Naive B cell (primary cell): ENCODE measurements around the gene PTGDR2. TPM values are rescaled to one million over a fixed set of nuclear protein-coding genes. Genes with fewer than 3 reads are reported as not detected.

Source experiments
- ATAC-seq, 2 donors: fragments of 150-1000 bp; cut with Tn5 transposase; 2 replicates each; pipeline ENCODE4 v1.10.0; 2021; ENCODE audit warnings: low read depth in 2 of 2, mild to moderate bottlenecking in 2 of 2, moderate library complexity in 2 of 2
- DNase-seq: peaks from one replicate; pipeline ENCODE4 v3.0.0; 2022
- H3K27ac Mint-ChIP-seq, 6 donors: one replicate each; pipeline ENCODE4 v1.8.0; 2020 to 2022; ENCODE audit warnings: mild to moderate bottlenecking in 6 of 6, mixed read lengths in 6 of 6, moderate library complexity in 5 of 6, inconsistent platforms in 2 of 6
- H3K27me3 Mint-ChIP-seq, 3 donors: one replicate each; pipeline ENCODE4 v1.8.0; 2021 to 2022; ENCODE audit warnings: mixed read lengths in 3 of 3, mild to moderate bottlenecking in 1 of 3
- H3K36me3 Mint-ChIP-seq, 2 donors: one replicate each; pipeline ENCODE4 v1.8.0; 2020 to 2022; ENCODE audit warnings: mixed read lengths in 2 of 2, inconsistent platforms in 1 of 2, mild to moderate bottlenecking in 1 of 2
- H3K4me1 Mint-ChIP-seq, 3 donors: one replicate each; pipeline ENCODE4 v1.8.0; 2020 to 2022; ENCODE audit warnings: mixed read lengths in 3 of 3, inconsistent platforms in 1 of 3, mild to moderate bottlenecking in 1 of 3, moderate library complexity in 1 of 3
- H3K4me3 Mint-ChIP-seq, 8 donors: one replicate each; pipeline ENCODE4 v1.8.0; 2020 to 2022; ENCODE audit warnings: mild to moderate bottlenecking in 8 of 8, mixed read lengths in 8 of 8, moderate library complexity in 8 of 8, inconsistent platforms in 2 of 8
- H3K9me3 Mint-ChIP-seq, 7 donors: one replicate each; pipeline ENCODE4 v1.8.0; 2020 to 2022; ENCODE audit warnings: mixed read lengths in 7 of 7, mild to moderate bottlenecking in 5 of 7, inconsistent platforms in 2 of 7, moderate library complexity in 1 of 7
- polyA plus RNA-seq, 6 donors: library from polyadenylated mRNA; unstranded; fragments of 300-500 nt; fragmentation: Illumina TruSeq; gene quantifications; one replicate each; pipeline ENCODE4 v1.2.3, GENCODE V29; 2021; ENCODE audit warnings: low read depth in 6 of 6

The PTGDR2 gene
- not detected for polyA plus RNA-seq

- peak within 1 kb of the TSS in 3 of 6 donors; percentile 63 to 76 (median 74) for H3K27ac Mint-ChIP-seq
Measured at GRCh38 chr11:60855726-60856633, at the start of gene PTGDR2. TSS of gene PTGDR2 (minus strand) at chr11:60855950. CDS start at chr11:60853722, 2,228 bp downstream.

DNA sequence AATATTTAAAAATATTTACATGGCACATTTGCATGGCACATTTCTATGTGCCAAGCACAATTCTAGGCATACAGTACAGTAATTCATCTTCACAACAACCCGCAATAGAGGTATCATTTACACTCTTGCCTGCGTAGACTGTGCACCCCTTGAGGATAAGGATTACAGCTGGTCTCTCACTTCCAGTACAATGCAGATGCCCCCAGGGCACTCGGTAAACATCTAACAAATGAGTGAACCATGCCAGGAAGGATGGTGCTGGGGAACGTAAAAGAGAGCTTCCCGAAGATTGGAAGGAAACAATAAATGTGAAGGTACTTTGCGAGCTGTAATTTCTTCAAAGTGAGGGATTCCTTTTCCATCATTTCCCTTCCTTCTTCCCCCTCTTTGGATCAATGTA is 49.3 kb upstream of the PTGDR2 start:
- peak overlapping the region; percentile 91 to 98 (median 95) for H3K4me3 Mint-ChIP-seq
- peaks cover 4 to 7% of the 10 kb centered on the region in 2 donors for H3K36me3 Mint-ChIP-seq
- H3K27me3 Mint-ChIP-seq = no peaks in the 10 kb centered on the region
- H3K9me3 Mint-ChIP-seq = peaks cover 0 to 2% (median 0%) of the 10 kb centered on the region in 7 donors
- DNase-seq (no peak), ATAC-seq (no peak)
- peaks cover 52 to 64% (median 63%) of the 10 kb centered on the region in 3 donors for H3K4me1 Mint-ChIP-seq
- H3K27ac Mint-ChIP-seq = peak overlapping the region; percentile 50 to 93 (median 76)

More at GRCh38 chr11:60855726-60856633, at the start of gene PTGDR2:
- peaks cover 8 to 21% of the 10 kb centered on the region in 2 donors for H3K36me3 Mint-ChIP-seq
- peaks cover 0 to 7% (median 0%) of the 10 kb centered on the region in 3 donors for H3K27me3 Mint-ChIP-seq
- no peak for ATAC-seq
- H3K9me3 Mint-ChIP-seq = peaks cover 0 to 2% (median 0%) of the 10 kb centered on the region in 7 donors
- H3K4me1 Mint-ChIP-seq = peaks cover 13 to 20% (median 14%) of the 10 kb centered on the region in 3 donors
- no peak for DNase-seq
- H3K4me3 Mint-ChIP-seq = no peak within 1 kb of the TSS

DNA sequence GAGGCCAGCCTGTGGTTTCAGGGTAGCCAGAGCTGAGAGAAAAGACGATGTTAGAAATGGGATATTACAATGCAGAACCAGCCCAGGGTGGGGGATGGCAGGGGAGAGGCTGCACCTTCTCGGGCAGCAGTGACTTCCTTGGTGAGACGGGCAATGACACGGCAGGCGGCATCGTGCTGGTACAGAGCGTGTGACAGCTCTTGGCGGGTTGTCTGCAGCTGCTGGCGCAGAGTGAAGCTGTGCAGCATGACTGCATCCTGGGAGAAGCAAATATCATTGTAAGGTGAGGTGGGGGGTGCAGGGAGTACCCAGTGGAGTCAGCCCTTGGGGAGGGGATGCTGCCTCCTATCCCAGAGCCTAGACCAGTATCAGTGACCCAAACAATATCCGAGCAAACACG is 46.9 kb upstream of the PTGDR2 start:
- DNase-seq (no peak), ATAC-seq (no peak)
- Mint-ChIP-seq H3K4me1 (peaks cover 36 to 46% (median 45%) of the 10 kb centered on the region in 3 donors), H3K36me3 (peaks cover 13 to 18% of the 10 kb centered on the region in 2 donors), H3K27me3 (no peaks in the 10 kb centered on the region), H3K27ac (no peak overlapping the region), H3K9me3 (no peaks in the 10 kb centered on the region), H3K4me3 (peak overlapping the region in 1 of 8 donors; percentile 47)

DNA sequence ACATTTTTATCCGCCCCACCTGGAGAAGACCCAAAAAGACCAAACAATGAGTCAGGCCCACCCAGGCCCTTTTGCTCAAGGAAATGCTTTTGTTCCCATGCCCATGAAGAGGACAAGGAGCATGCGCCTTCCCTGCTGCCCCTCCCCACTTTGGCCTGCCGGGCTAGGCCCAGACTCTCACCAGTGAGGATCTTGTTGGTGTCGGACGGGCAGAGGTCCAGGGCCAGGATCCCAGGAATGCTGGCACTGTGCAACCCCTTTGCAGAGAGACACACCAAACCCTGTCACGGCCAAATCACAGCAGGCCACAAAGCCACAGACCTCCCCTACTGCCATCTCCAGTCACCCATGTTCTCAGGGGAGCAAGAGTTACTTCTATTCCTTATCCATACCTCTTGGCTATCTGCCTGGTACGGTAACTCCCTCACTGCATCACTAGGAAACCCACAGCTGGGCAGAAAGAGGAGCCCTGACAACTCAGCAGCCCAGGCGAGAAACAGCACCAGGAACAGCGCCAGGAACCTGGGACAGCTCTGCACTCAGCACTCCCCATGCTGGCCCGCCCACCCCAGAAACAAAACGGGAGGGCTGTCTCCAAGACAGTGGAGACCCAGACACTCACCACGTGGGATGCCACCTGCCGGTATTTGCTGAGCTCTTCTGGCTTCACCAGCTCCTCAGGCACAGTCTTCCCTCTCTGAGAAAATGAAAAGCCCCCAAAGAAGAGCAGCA is 45.1 kb upstream of the PTGDR2 start:
- no peaks in the 10 kb centered on the region for H3K27me3 Mint-ChIP-seq
- H3K36me3 Mint-ChIP-seq = peaks cover 16 to 24% of the 10 kb centered on the region in 2 donors
- DNase-seq (no peak), ATAC-seq (no peak)
- peaks cover 28 to 31% (median 31%) of the 10 kb centered on the region in 3 donors for H3K4me1 Mint-ChIP-seq
- peak overlapping the region in 1 of 8 donors; percentile 53 for H3K4me3 Mint-ChIP-seq
- H3K27ac Mint-ChIP-seq = no peak overlapping the region
- H3K9me3 Mint-ChIP-seq = no peaks in the 10 kb centered on the region

DNA sequence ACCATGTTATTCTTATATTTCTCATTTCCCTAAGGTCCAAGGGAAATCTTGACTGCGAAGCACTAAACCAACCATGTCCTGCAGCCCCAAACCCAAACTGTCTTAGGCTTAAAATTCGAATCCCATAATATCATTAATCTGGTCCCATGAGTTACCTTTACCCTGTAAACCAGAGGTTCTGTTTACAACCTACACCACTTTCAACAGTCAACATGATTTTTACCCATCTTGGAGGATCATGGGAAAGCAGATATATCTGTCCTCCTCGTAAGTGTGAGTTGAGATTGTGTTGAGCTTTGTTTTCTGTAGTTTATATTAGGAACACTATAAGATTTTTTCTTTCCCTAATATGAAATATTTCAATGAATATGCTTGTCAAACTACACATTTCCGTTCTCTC is 44.2 kb upstream of the PTGDR2 start:
- Mint-ChIP-seq H3K27me3 (no peaks in the 10 kb centered on the region), H3K4me3 (peak overlapping the region in 1 of 8 donors; percentile 53), H3K36me3 (peaks cover 24% of the 10 kb centered on the region in 2 donors), H3K4me1 (peaks cover 19 to 23% (median 22%) of the 10 kb centered on the region in 3 donors), H3K27ac (no peak overlapping the region), H3K9me3 (no peaks in the 10 kb centered on the region)
- no peak for DNase-seq
- no peak for ATAC-seq

DNA sequence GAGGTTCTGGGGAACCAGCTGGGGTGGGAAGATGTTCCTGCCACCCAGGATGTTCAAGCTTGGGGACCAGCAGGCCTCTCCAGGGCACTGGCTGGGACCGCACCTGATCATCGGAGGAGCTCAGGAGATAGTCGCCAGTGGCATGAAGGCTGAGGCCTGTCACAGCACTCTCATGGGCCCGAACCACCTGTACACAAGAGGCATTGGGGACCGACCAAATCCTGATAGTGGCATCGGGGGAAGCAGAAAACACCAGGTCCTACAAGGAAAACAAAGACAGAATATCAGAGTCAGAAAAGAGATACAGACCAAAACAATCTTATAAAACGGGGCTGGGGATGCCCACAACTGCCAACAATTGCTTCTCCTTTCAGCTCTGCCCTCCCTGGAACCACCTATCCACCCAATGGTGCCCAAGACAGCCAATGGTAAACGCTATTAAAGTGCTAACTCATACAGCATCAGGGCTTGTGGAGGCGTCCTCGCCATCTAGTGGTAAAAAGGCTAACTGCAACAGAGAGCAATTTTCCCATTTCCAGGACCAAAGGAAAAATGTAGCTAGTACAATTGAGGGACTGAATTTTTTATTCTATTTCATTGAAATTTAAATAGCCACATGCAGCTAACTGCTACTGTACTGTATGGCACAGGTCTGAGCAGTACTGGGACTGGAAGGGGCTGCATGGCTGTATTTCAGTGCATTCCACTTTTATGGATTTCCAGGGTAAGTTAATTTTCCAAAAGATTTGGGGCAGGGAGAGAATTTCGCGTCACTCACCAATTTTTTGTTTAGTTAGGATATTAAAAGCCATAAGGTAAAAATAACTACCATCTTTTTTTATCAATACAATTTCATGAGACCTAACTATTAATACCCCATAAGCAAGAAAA is 43.5 kb upstream of the PTGDR2 start:
- H3K27ac Mint-ChIP-seq = no peak overlapping the region
- H3K36me3 Mint-ChIP-seq = peaks cover 24 to 28% of the 10 kb centered on the region in 2 donors
- DNase-seq (peak; percentile 46), ATAC-seq (peak; percentile 92 to 96)
- H3K9me3 Mint-ChIP-seq = no peaks in the 10 kb centered on the region
- peak overlapping the region in 2 of 8 donors; percentile 47 to 50 for H3K4me3 Mint-ChIP-seq
- no peaks in the 10 kb centered on the region for H3K27me3 Mint-ChIP-seq
- H3K4me1 Mint-ChIP-seq = peaks cover 14 to 20% (median 16%) of the 10 kb centered on the region in 3 donors

DNA sequence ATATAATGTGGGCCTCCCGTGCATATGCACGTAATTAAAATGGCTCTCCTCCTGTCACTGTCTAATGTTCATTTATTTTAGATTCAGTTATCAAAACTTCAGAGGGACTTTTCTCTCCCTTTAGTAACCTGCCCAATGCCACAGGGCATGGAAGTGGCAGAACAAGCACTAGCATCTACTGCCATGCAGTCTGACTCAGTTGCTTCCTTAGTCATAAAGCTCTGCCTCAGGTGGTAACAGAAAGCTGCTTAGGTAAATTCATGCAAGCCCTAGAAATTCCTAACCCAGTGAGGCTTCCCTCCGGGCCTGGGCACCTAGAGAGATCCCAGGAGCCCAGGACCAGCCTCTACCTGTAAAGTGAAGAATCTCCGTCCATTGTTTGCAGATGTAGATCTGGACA is 41.7 kb upstream of the PTGDR2 start:
- peak overlapping the region in 1 of 8 donors; percentile 9 for H3K4me3 Mint-ChIP-seq
- H3K27me3 Mint-ChIP-seq = no peaks in the 10 kb centered on the region
- ATAC-seq (no peak), DNase-seq (no peak)
- H3K27ac Mint-ChIP-seq = peak overlapping the region in 3 of 6 donors; percentile 42 to 94 (median 50)
- H3K36me3 Mint-ChIP-seq = peaks cover 26 to 28% of the 10 kb centered on the region in 2 donors
- peaks cover 5 to 7% (median 6%) of the 10 kb centered on the region in 3 donors for H3K4me1 Mint-ChIP-seq
- H3K9me3 Mint-ChIP-seq = no peaks in the 10 kb centered on the region

- Mint-ChIP-seq H3K9me3 (no peaks in the 10 kb centered on the region), H3K27me3 (no peaks in the 10 kb centered on the region), H3K36me3 (peaks cover 25 to 27% of the 10 kb centered on the region in 2 donors), H3K27ac (peak overlapping the region in 1 of 6 donors; percentile 41), H3K4me1 (peaks cover 5 to 7% (median 6%) of the 10 kb centered on the region in 3 donors), H3K4me3 (no peak overlapping the region)
- DNase-seq = no peak
- ATAC-seq = no peak
Measured at GRCh38 chr11:60895687-60896086, 39.9 kb upstream of the PTGDR2 start.

GRCh38 chr11:60891103-60891741 is 35.5 kb upstream of the PTGDR2 start:
- no peak overlapping the region for H3K27ac Mint-ChIP-seq
- ATAC-seq = no peak
- H3K4me3 Mint-ChIP-seq = no peak overlapping the region
- no peaks in the 10 kb centered on the region for H3K9me3 Mint-ChIP-seq
- DNase-seq = no peak
- H3K4me1 Mint-ChIP-seq = peaks cover 0 to 4% (median 0%) of the 10 kb centered on the region in 3 donors
- H3K36me3 Mint-ChIP-seq = peaks cover 13 to 18% of the 10 kb centered on the region in 2 donors
- H3K27me3 Mint-ChIP-seq = no peaks in the 10 kb centered on the region

DNA sequence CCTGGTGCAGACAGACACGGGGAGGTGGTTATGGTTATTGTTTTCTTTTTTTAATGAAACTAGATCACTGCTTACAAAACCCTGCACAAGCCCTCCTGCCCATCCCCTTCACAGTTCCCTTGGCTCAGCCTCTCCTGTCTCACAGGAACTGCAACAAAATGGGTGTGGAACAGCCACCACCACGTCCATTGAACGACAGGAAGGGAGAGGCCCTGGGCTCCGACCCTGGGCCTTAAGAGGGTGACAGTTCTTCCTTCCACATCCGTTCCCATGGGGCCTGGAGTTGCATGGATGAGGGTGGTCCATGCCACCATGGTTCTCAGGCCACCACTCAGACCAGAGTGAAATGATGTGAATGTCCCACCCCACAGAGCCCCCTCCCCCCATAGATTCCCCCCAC is 34.9 kb upstream of the PTGDR2 start:
- no peak overlapping the region for H3K27ac Mint-ChIP-seq

GRCh38 chr11:60889869-60890311 is 34.1 kb upstream of the PTGDR2 start:
- H3K4me1 Mint-ChIP-seq = peaks cover 0 to 4% (median 0%) of the 10 kb centered on the region in 3 donors
- peak overlapping the region in 3 of 6 donors; percentile 17 to 53 (median 45) for H3K27ac Mint-ChIP-seq
- H3K4me3 Mint-ChIP-seq = no peak overlapping the region
- DNase-seq = no peak
- H3K36me3 Mint-ChIP-seq = peaks cover 5 to 18% of the 10 kb centered on the region in 2 donors
- no peaks in the 10 kb centered on the region for H3K9me3 Mint-ChIP-seq
- no peaks in the 10 kb centered on the region for H3K27me3 Mint-ChIP-seq
- no peak for ATAC-seq

More for the DNA sequence above, 34.9 kb upstream of the PTGDR2 start:
- Mint-ChIP-seq H3K4me1 (peaks cover 0 to 4% (median 0%) of the 10 kb centered on the region in 3 donors), H3K9me3 (no peaks in the 10 kb centered on the region), H3K27me3 (no peaks in the 10 kb centered on the region), H3K36me3 (peaks cover 13 to 18% of the 10 kb centered on the region in 2 donors), H3K4me3 (no peak overlapping the region)
- ATAC-seq (no peak), DNase-seq (no peak)

- H3K4me3 Mint-ChIP-seq = no peak overlapping the region
- H3K27me3 Mint-ChIP-seq = no peaks in the 10 kb centered on the region
- peaks cover 0 to 7% (median 4%) of the 10 kb centered on the region in 3 donors for H3K4me1 Mint-ChIP-seq
- DNase-seq (no peak), ATAC-seq (peak; percentile 30 to 53)
- peak overlapping the region in 2 of 6 donors; percentile 10 to 28 for H3K27ac Mint-ChIP-seq
- peaks cover 0 to 14% of the 10 kb centered on the region in 2 donors for H3K36me3 Mint-ChIP-seq
- H3K9me3 Mint-ChIP-seq = no peaks in the 10 kb centered on the region
Measured at GRCh38 chr11:60887556-60887955, 31.8 kb upstream of the PTGDR2 start.
